LNCaP clone FGC (cell line): ENCODE data around the gene PIF1.

Experiments
- DNase-seq: peaks from one replicate; pipeline ENCODE4 v3.0.0-alpha.2; 2011; ENCODE audit warnings: low read depth
- H3K4me3 ChIP-seq: 2 replicates; pipeline ENCODE4 v1.5.1; 2011; ENCODE audit warnings: mild to moderate bottlenecking, low read depth, low read length, control low read depth
- CTCF ChIP-seq: IDR thresholded peaks from 2 replicates; pipeline ENCODE4 v1.5.1; 2012; ENCODE audit warnings: mild to moderate bottlenecking; ENCODE audit not compliant: control insufficient read depth, insufficient read depth; ENCODE audit errors: extremely low read depth

Gene PIF1

GRCh38 chr15:64809649-64810496 is 15.6 kb downstream of the PIF1 start:
- peak; percentile 91 for TF ChIP-seq CTCF
- H3K4me3 ChIP-seq: no peak overlapping the region
- DNase-seq: no peak

GRCh38 chr15:64808785-64809453 is 16.5 kb downstream of the PIF1 start:
- no peak for TF ChIP-seq CTCF
- no peak overlapping the region for H3K4me3 ChIP-seq
- DNase-seq: no peak

GRCh38 chr15:64807751-64808222 is 17.7 kb downstream of the PIF1 start:
- H3K4me3 ChIP-seq: no peak overlapping the region
- no peak for TF ChIP-seq CTCF
- DNase-seq: no peak

GRCh38 chr15:64807051-64807749 is 18.2 kb downstream of the PIF1 start:
- no peak for TF ChIP-seq CTCF
- no peak for DNase-seq
- no peak overlapping the region for H3K4me3 ChIP-seq

- no peak for TF ChIP-seq CTCF
- H3K4me3 ChIP-seq: no peak overlapping the region
- no peak for DNase-seq
Measured at GRCh38 chr15:64806509-64806908, 18.9 kb downstream of the PIF1 start.

- no peak for TF ChIP-seq CTCF
- DNase-seq: no peak
Measured at GRCh38 chr15:64804619-64805018, 20.8 kb downstream of the PIF1 start.

More at GRCh38 chr15:64804619-64805018, 20.8 kb downstream of the PIF1 start:
- no peak overlapping the region for H3K4me3 ChIP-seq
